ENCODE measurements around the gene HP.

The HP gene

GRCh38 chr16:72093448-72094265 is 39.4 kb downstream of the HP start, which contains the start of the genes DHX38 and TXNL4B:
Gene DHX38 (plus strand): TSS chr16:72093847. CDS start chr16:72096158, 2,311 bp downstream.
Gene TXNL4B (minus strand): TSS chr16:72093620. CDS start chr16:72090749, 2,871 bp downstream.
- H3K56ac ChIP-seq (ENCODE audit: low read length): peak within 1 kb of the TSS; percentile 87
- H3K79me2 ChIP-seq (ENCODE audit: control insufficient read depth, insufficient read depth, low read length): peaks cover 26% of the 10 kb centered on the region
- H3K79me1 ChIP-seq (ENCODE audit: low read length): peaks cover 26% of the 10 kb centered on the region
- H3K23ac ChIP-seq (ENCODE audit: low read length): peak within 1 kb of the TSS; percentile 25
- peak within 1 kb of the TSS; percentile 72 for H3K9ac ChIP-seq (ENCODE audit: low read length)
- no peak within 1 kb of the TSS for H2AK5ac ChIP-seq (ENCODE audit: low read length)
- no peak within 1 kb of the TSS for H4K8ac ChIP-seq (ENCODE audit: low read depth, low read length)
- H3K4me2 ChIP-seq (ENCODE audit: low read length): peak within 1 kb of the TSS; percentile 76
- H2BK5ac ChIP-seq (ENCODE audit: low read length): no peak within 1 kb of the TSS
- WGBS (ENCODE audit: extremely low coverage, insufficient coverage, low lambda C conversion rate): no CpG with 5 or more reads among the region's 43 CpGs
- peak within 1 kb of the TSS; percentile 28 for H3K4ac ChIP-seq (ENCODE audit: low read depth, low read length)
- H2BK15ac ChIP-seq (replicated peaks; ENCODE audit: low read depth): no peak within 1 kb of the TSS
- H3K18ac ChIP-seq (ENCODE audit: low read length): peak within 1 kb of the TSS; percentile 61
- no peak within 1 kb of the TSS for H2BK120ac ChIP-seq (ENCODE audit: low read depth, low read length)
- H3K4me1 ChIP-seq (ENCODE audit: control insufficient read depth, low read depth, low read length): peaks cover 3% of the 10 kb centered on the region
- peaks cover 7% of the 10 kb centered on the region for H3K36me3 ChIP-seq (ENCODE audit: control insufficient read depth, insufficient read depth, low read length)
- H3K27ac ChIP-seq (ENCODE audit: low read depth, low read length): peak within 1 kb of the TSS; percentile 46
- no peaks in the 10 kb centered on the region for H3K27me3 ChIP-seq (ENCODE audit: insufficient read depth, low read length, poor library complexity)
- H3K4me3 ChIP-seq (ENCODE audit: low read length): peak within 1 kb of the TSS; percentile 66
- H4K5ac ChIP-seq (ENCODE audit: low read length): no peak within 1 kb of the TSS
- DNase-seq: peak; percentile 100

- H2BK15ac ChIP-seq (replicated peaks; ENCODE audit: low read depth): no peak overlapping the region
- H3K56ac ChIP-seq (ENCODE audit: low read length): peak overlapping the region; percentile 87
- H3K27ac ChIP-seq (ENCODE audit: low read depth, low read length): no peak overlapping the region
- no peak overlapping the region for H4K5ac ChIP-seq (ENCODE audit: low read length)
- peaks cover 26% of the 10 kb centered on the region for H3K79me2 ChIP-seq (ENCODE audit: control insufficient read depth, insufficient read depth, low read length)
- H3K4me3 ChIP-seq (ENCODE audit: low read length): peak overlapping the region; percentile 56
- no peak overlapping the region for H2BK5ac ChIP-seq (ENCODE audit: low read length)
- no peak overlapping the region for H2BK120ac ChIP-seq (ENCODE audit: low read depth, low read length)
- no peak overlapping the region for H2AK5ac ChIP-seq (ENCODE audit: low read length)
- H3K18ac ChIP-seq (ENCODE audit: low read length): no peak overlapping the region
- peaks cover 26% of the 10 kb centered on the region for H3K79me1 ChIP-seq (ENCODE audit: low read length)
- H3K36me3 ChIP-seq (ENCODE audit: control insufficient read depth, insufficient read depth, low read length): peaks cover 9% of the 10 kb centered on the region
- peak overlapping the region; percentile 28 for H3K4ac ChIP-seq (ENCODE audit: low read depth, low read length)
- DNase-seq: peak; percentile 49
- H3K27me3 ChIP-seq (ENCODE audit: insufficient read depth, low read length, poor library complexity): no peaks in the 10 kb centered on the region
- peak overlapping the region; percentile 72 for H3K9ac ChIP-seq (ENCODE audit: low read length)
- no peak overlapping the region for H4K8ac ChIP-seq (ENCODE audit: low read depth, low read length)
- no CpG with 5 or more reads among the region's 11 CpGs for WGBS (ENCODE audit: extremely low coverage, insufficient coverage, low lambda C conversion rate)
- H3K4me1 ChIP-seq (ENCODE audit: control insufficient read depth, low read depth, low read length): peaks cover 3% of the 10 kb centered on the region
- peak overlapping the region; percentile 76 for H3K4me2 ChIP-seq (ENCODE audit: low read length)
- peak overlapping the region; percentile 25 for H3K23ac ChIP-seq (ENCODE audit: low read length)
These were observed 39.9 kb downstream of the HP start for GRCh38 chr16:72094266-72094610.

GRCh38 chr16:72098936-72099335 is 44.6 kb downstream of the HP start:
- Histone ChIP-seq H3K4me1 (ENCODE audit: control insufficient read depth, low read depth, low read length) (peaks cover 3% of the 10 kb centered on the region), H4K8ac (ENCODE audit: low read depth, low read length) (no peak overlapping the region), H3K23ac (ENCODE audit: low read length) (no peak overlapping the region), H3K4me2 (ENCODE audit: low read length) (no peak overlapping the region), H3K4me3 (ENCODE audit: low read length) (no peak overlapping the region), H2AK5ac (ENCODE audit: low read length) (no peak overlapping the region), H3K79me2 (ENCODE audit: control insufficient read depth, insufficient read depth, low read length) (peaks cover 20% of the 10 kb centered on the region), H3K18ac (ENCODE audit: low read length) (no peak overlapping the region), H3K4ac (ENCODE audit: low read depth, low read length) (no peak overlapping the region), H2BK120ac (ENCODE audit: low read depth, low read length) (no peak overlapping the region), H2BK15ac (replicated peaks; ENCODE audit: low read depth) (no peak overlapping the region), H3K9ac (ENCODE audit: low read length) (no peak overlapping the region), H3K27me3 (ENCODE audit: insufficient read depth, low read length, poor library complexity) (no peaks in the 10 kb centered on the region), H2BK5ac (ENCODE audit: low read length) (no peak overlapping the region), H3K79me1 (ENCODE audit: low read length) (peaks cover 19% of the 10 kb centered on the region), H3K56ac (ENCODE audit: low read length) (no peak overlapping the region), H4K5ac (ENCODE audit: low read length) (no peak overlapping the region), H3K27ac (ENCODE audit: low read depth, low read length) (no peak overlapping the region), H3K36me3 (ENCODE audit: control insufficient read depth, insufficient read depth, low read length) (peaks cover 28% of the 10 kb centered on the region)
- no CpG with 5 or more reads among the region's 15 CpGs for WGBS (ENCODE audit: extremely low coverage, insufficient coverage, low lambda C conversion rate)
- DNase-seq: peak; percentile 63

- no peak overlapping the region for H3K27ac ChIP-seq (ENCODE audit: low read depth, low read length)
- peak; percentile 82 for DNase-seq
- peaks cover 15% of the 10 kb centered on the region for H3K79me2 ChIP-seq (ENCODE audit: control insufficient read depth, insufficient read depth, low read length)
- H3K23ac ChIP-seq (ENCODE audit: low read length): no peak overlapping the region
- H3K4me3 ChIP-seq (ENCODE audit: low read length): no peak overlapping the region
- H3K56ac ChIP-seq (ENCODE audit: low read length): no peak overlapping the region
- peaks cover 31% of the 10 kb centered on the region for H3K36me3 ChIP-seq (ENCODE audit: control insufficient read depth, insufficient read depth, low read length)
- peaks cover 3% of the 10 kb centered on the region for H3K4me1 ChIP-seq (ENCODE audit: control insufficient read depth, low read depth, low read length)
- no peak overlapping the region for H2BK120ac ChIP-seq (ENCODE audit: low read depth, low read length)
- H2BK5ac ChIP-seq (ENCODE audit: low read length): no peak overlapping the region
- H3K18ac ChIP-seq (ENCODE audit: low read length): no peak overlapping the region
- H4K5ac ChIP-seq (ENCODE audit: low read length): no peak overlapping the region
- H3K4me2 ChIP-seq (ENCODE audit: low read length): no peak overlapping the region
- no peak overlapping the region for H3K4ac ChIP-seq (ENCODE audit: low read depth, low read length)
- H3K9ac ChIP-seq (ENCODE audit: low read length): no peak overlapping the region
- no peaks in the 10 kb centered on the region for H3K27me3 ChIP-seq (ENCODE audit: insufficient read depth, low read length, poor library complexity)
- H2AK5ac ChIP-seq (ENCODE audit: low read length): no peak overlapping the region
- no CpG with 5 or more reads among the region's 12 CpGs for WGBS (ENCODE audit: extremely low coverage, insufficient coverage, low lambda C conversion rate)
- H4K8ac ChIP-seq (ENCODE audit: low read depth, low read length): no peak overlapping the region
- no peak overlapping the region for H2BK15ac ChIP-seq (replicated peaks; ENCODE audit: low read depth)
- peaks cover 16% of the 10 kb centered on the region for H3K79me1 ChIP-seq (ENCODE audit: low read length)
These were observed 45.1 kb downstream of the HP start for GRCh38 chr16:72099377-72099818.

GRCh38 chr16:72101195-72101594 is 46.9 kb downstream of the HP start:
- Histone ChIP-seq H3K4me2 (ENCODE audit: low read length) (no peak overlapping the region), H2BK120ac (ENCODE audit: low read depth, low read length) (no peak overlapping the region), H3K56ac (ENCODE audit: low read length) (no peak overlapping the region), H2BK5ac (ENCODE audit: low read length) (no peak overlapping the region), H3K27me3 (ENCODE audit: insufficient read depth, low read length, poor library complexity) (no peaks in the 10 kb centered on the region), H2BK15ac (replicated peaks; ENCODE audit: low read depth) (no peak overlapping the region), H3K79me2 (ENCODE audit: control insufficient read depth, insufficient read depth, low read length) (no peaks in the 10 kb centered on the region), H3K79me1 (ENCODE audit: low read length) (peaks cover 2% of the 10 kb centered on the region), H4K8ac (ENCODE audit: low read depth, low read length) (no peak overlapping the region), H4K5ac (ENCODE audit: low read length) (no peak overlapping the region), H3K23ac (ENCODE audit: low read length) (no peak overlapping the region), H3K18ac (ENCODE audit: low read length) (no peak overlapping the region), H3K36me3 (ENCODE audit: control insufficient read depth, insufficient read depth, low read length) (peaks cover 42% of the 10 kb centered on the region), H3K27ac (ENCODE audit: low read depth, low read length) (no peak overlapping the region), H3K4me1 (ENCODE audit: control insufficient read depth, low read depth, low read length) (no peaks in the 10 kb centered on the region), H2AK5ac (ENCODE audit: low read length) (no peak overlapping the region), H3K9ac (ENCODE audit: low read length) (no peak overlapping the region), H3K4me3 (ENCODE audit: low read length) (no peak overlapping the region), H3K4ac (ENCODE audit: low read depth, low read length) (no peak overlapping the region)
- no CpG with 5 or more reads among the region's 10 CpGs for WGBS (ENCODE audit: extremely low coverage, insufficient coverage, low lambda C conversion rate)
- DNase-seq: no peak

All from mesendoderm (in vitro differentiated cells).